Chondrocyte (in vitro differentiated cells): Measurements from ENCODE around the gene EIF4E3. TPM values are rescaled to one million over a fixed set of nuclear protein-coding genes. Genes with fewer than 3 reads are reported as not detected.

Experiments used
- DNase-seq: peaks from one replicate; pipeline ENCODE4 v3.0.0; 2021; ENCODE audit warnings: mixed read lengths, low spot score
- H3K27ac Mint-ChIP-seq: one replicate; pipeline ENCODE4 v1.8.0; 2021; ENCODE audit warnings: mild to moderate bottlenecking, moderate library complexity, mixed read lengths; ENCODE audit not compliant: unreplicated experiment
- H3K27me3 Mint-ChIP-seq: 2 replicates; pipeline ENCODE4 v1.8.0; 2021; ENCODE audit warnings: low read depth, mixed read lengths
- H3K36me3 Mint-ChIP-seq: 2 replicates; pipeline ENCODE4 v1.8.0; 2021; ENCODE audit warnings: low read depth, mixed read lengths
- H3K4me1 Mint-ChIP-seq: 2 replicates; pipeline ENCODE4 v1.8.0; 2021; ENCODE audit warnings: low read depth, mild to moderate bottlenecking, mixed read lengths
- H3K4me3 Mint-ChIP-seq: one replicate; pipeline ENCODE4 v1.8.0; 2021; ENCODE audit warnings: mild to moderate bottlenecking, moderate library complexity, mixed read lengths; ENCODE audit not compliant: unreplicated experiment
- H3K9me3 Mint-ChIP-seq: 2 replicates; pipeline ENCODE4 v1.8.0; 2021; ENCODE audit warnings: low read depth, mixed read lengths
- CTCF ChIP-seq: fragments of 200-600 bp; sonication (generic); IDR thresholded peaks from 2 replicates; pipeline ENCODE4 v1.5.0; 2021; ENCODE audit warnings: antibody characterized with exemption, mild to moderate bottlenecking, moderate library complexity
- total RNA-seq: library from RNA; stranded (reverse); gene quantifications from 3 replicates; pipeline ENCODE4 v1.2.1, GENCODE V29; 2021

The EIF4E3 gene
- total RNA-seq, 1 donor from 2014 or later, result 12.4 TPM

GRCh38 chr3:71693641-71694040, 31.6 kb downstream of the EIF4E3 start:
- H3K9me3 Mint-ChIP-seq, result no peaks in the 10 kb centered on the region
- no peaks in the 10 kb centered on the region for H3K36me3 Mint-ChIP-seq
- peak overlapping the region; percentile 67 for H3K27ac Mint-ChIP-seq
- H3K27me3 Mint-ChIP-seq, result no peaks in the 10 kb centered on the region
- H3K4me3 Mint-ChIP-seq, result no peak overlapping the region
- DNase-seq, result no peak
- H3K4me1 Mint-ChIP-seq, result peaks cover 32% of the 10 kb centered on the region
- no peak for TF ChIP-seq CTCF

GRCh38 chr3:71692139-71692538, 33.1 kb downstream of the EIF4E3 start:
- Mint-ChIP-seq H3K27me3 (no peaks in the 10 kb centered on the region), H3K9me3 (no peaks in the 10 kb centered on the region), H3K4me3 (no peak overlapping the region), H3K27ac (no peak overlapping the region), H3K36me3 (no peaks in the 10 kb centered on the region), H3K4me1 (peaks cover 32% of the 10 kb centered on the region)
- DNase-seq, result no peak
- TF ChIP-seq CTCF, result no peak

- DNase-seq, result no peak
- no peak for TF ChIP-seq CTCF
- Mint-ChIP-seq H3K27ac (peak overlapping the region; percentile 43), H3K4me3 (peak overlapping the region; percentile 17), H3K27me3 (no peaks in the 10 kb centered on the region), H3K4me1 (peaks cover 32% of the 10 kb centered on the region), H3K36me3 (peaks cover 3% of the 10 kb centered on the region), H3K9me3 (no peaks in the 10 kb centered on the region)
Observed at GRCh38 chr3:71690341-71690841, 34.8 kb downstream of the EIF4E3 start.

- H3K27ac Mint-ChIP-seq, result no peak overlapping the region
- H3K9me3 Mint-ChIP-seq, result no peaks in the 10 kb centered on the region
Observed at GRCh38 chr3:71689291-71689690, 35.9 kb downstream of the EIF4E3 start.

GRCh38 chr3:71688121-71688520, 37.1 kb downstream of the EIF4E3 start:
- Mint-ChIP-seq H3K27me3 (no peaks in the 10 kb centered on the region), H3K9me3 (no peaks in the 10 kb centered on the region), H3K27ac (no peak overlapping the region), H3K4me3 (no peak overlapping the region), H3K4me1 (peaks cover 21% of the 10 kb centered on the region), H3K36me3 (peaks cover 3% of the 10 kb centered on the region)
- DNase-seq, result no peak
- TF ChIP-seq CTCF, result no peak

More at GRCh38 chr3:71689291-71689690, 35.9 kb downstream of the EIF4E3 start:
- Mint-ChIP-seq H3K4me3 (no peak overlapping the region), H3K27me3 (no peaks in the 10 kb centered on the region), H3K36me3 (peaks cover 3% of the 10 kb centered on the region), H3K4me1 (peaks cover 33% of the 10 kb centered on the region)
- DNase-seq, result no peak
- no peak for TF ChIP-seq CTCF
